GM23338 (cell line): ENCODE data around the gene ZNF12. TPM values are rescaled to one million over a fixed set of nuclear protein-coding genes. Genes with fewer than 3 reads are reported as not detected.

ENCODE experiments used
- ATAC-seq: fragments of 200-7000 bp; cut with Tn5 transposase; 3 replicates; pipeline ENCODE4 v1.9.1; 2020
- DNase-seq: peaks from one replicate; pipeline ENCODE4 v3.0.0-alpha.2; 2015; ENCODE audit warnings: low spot score
- H2AFZ ChIP-seq: fragments of 200-600 bp; sonication (generic); 2 replicates; pipeline ENCODE4 v1.8.0; 2016; ENCODE audit warnings: antibody characterized with exemption, mild to moderate bottlenecking, moderate library complexity
- H3F3A ChIP-seq: fragments of 200-600 bp; sonication (generic); replicated peaks from 2 replicates; pipeline ENCODE4 v1.8.0; 2017; ENCODE audit warnings: antibody characterized with exemption, mixed run types, low read depth
- H3K27ac ChIP-seq: fragments of 200-600 bp; sonication (generic); 2 replicates; pipeline ENCODE4 v1.6.1; 2016; ENCODE audit warnings: low read depth
- H3K27me3 ChIP-seq: fragments of 200-600 bp; sonication (generic); 2 replicates; pipeline ENCODE4 v1.8.0; 2016; ENCODE audit warnings: mild to moderate bottlenecking, mixed run types, moderate library complexity; ENCODE audit not compliant: insufficient read depth
- H3K36me3 ChIP-seq: fragments of 200-600 bp; sonication (generic); 2 replicates; pipeline ENCODE4 v1.8.0; 2016; ENCODE audit warnings: mild to moderate bottlenecking; ENCODE audit not compliant: insufficient read depth
- H3K4me1 ChIP-seq: fragments of 200-600 bp; sonication (generic); 2 replicates; pipeline ENCODE4 v1.8.0; 2016; ENCODE audit warnings: mild to moderate bottlenecking, moderate library complexity; ENCODE audit not compliant: insufficient read depth
- H3K4me2 ChIP-seq: fragments of 200-600 bp; sonication (generic); 2 replicates; pipeline ENCODE4 v1.7.1; 2017; ENCODE audit warnings: mixed run types
- H3K4me3 ChIP-seq: fragments of 200-600 bp; sonication (generic); 2 replicates; pipeline ENCODE4 v1.6.1; 2016; ENCODE audit warnings: mixed run types
- H3K79me2 ChIP-seq: fragments of 200-600 bp; sonication (generic); replicated peaks from 2 replicates; pipeline ENCODE4 v1.8.0; 2017; ENCODE audit warnings: mild to moderate bottlenecking; ENCODE audit not compliant: insufficient read depth
- H3K9me2 ChIP-seq: fragments of 200-600 bp; sonication (generic); 2 replicates; pipeline ENCODE4 v1.8.0; 2017; ENCODE audit not compliant: insufficient read depth
- H4K20me1 ChIP-seq: fragments of 200-600 bp; sonication (generic); replicated peaks from 2 replicates; pipeline ENCODE4 v1.8.0; 2017; ENCODE audit warnings: mild to moderate bottlenecking; ENCODE audit not compliant: insufficient read depth
- H3K27ac Mint-ChIP-seq: 2 replicates; pipeline ENCODE4 v1.8.0; 2020; ENCODE audit warnings: inconsistent platforms, mild to moderate bottlenecking, moderate library complexity, mixed read lengths
- H3K27me3 Mint-ChIP-seq: 3 replicates; pipeline ENCODE4 v1.8.0; 2022; ENCODE audit warnings: low read depth, mild to moderate bottlenecking, moderate library complexity, mixed read lengths, inconsistent platforms; ENCODE audit not compliant: insufficient read depth, poor library complexity
- H3K36me3 Mint-ChIP-seq: 3 replicates; pipeline ENCODE4 v1.8.0; 2021; ENCODE audit warnings: low read depth, mild to moderate bottlenecking, inconsistent platforms, moderate library complexity, mixed read lengths
- H3K4me1 Mint-ChIP-seq: 3 replicates; pipeline ENCODE4 v1.8.0; 2020; ENCODE audit warnings: mild to moderate bottlenecking, inconsistent platforms, mixed read lengths
- H3K4me3 Mint-ChIP-seq: 3 replicates; pipeline ENCODE4 v1.8.0; 2021; ENCODE audit warnings: moderate library complexity, mild to moderate bottlenecking, inconsistent platforms, mixed read lengths
- H3K9me3 Mint-ChIP-seq: 3 replicates; pipeline ENCODE4 v1.8.0; 2020; ENCODE audit warnings: moderate library complexity, mild to moderate bottlenecking, inconsistent platforms, mixed read lengths
- CREB1 ChIP-seq: fragments of 250-450 bp; sonication (Bioruptor Pico); IDR thresholded peaks from 2 replicates; pipeline ENCODE4 v1.5.0; 2020; ENCODE audit warnings: low read depth, mild to moderate bottlenecking, moderate library complexity
- ETS1 ChIP-seq: IDR thresholded peaks from 2 replicates; pipeline ENCODE4 v1.6.1; 2016; ENCODE audit warnings: antibody characterized with exemption
- EZH2 ChIP-seq: fragments of 200-600 bp; sonication (generic); IDR thresholded peaks from one replicate; pipeline ENCODE4 v1.8.0; 2017; ENCODE audit warnings: antibody characterized with exemption, mild to moderate bottlenecking, low read depth; ENCODE audit not compliant: unreplicated experiment
- EZH2phosphoT487 ChIP-seq: fragments of 200-600 bp; sonication (generic); IDR thresholded peaks from one replicate; pipeline ENCODE4 v1.8.1; 2018; ENCODE audit warnings: antibody characterized with exemption; ENCODE audit not compliant: unreplicated experiment
- JUNB ChIP-seq: IDR thresholded peaks from one replicate; pipeline ENCODE4 v1.6.1; 2016; ENCODE audit warnings: antibody characterized with exemption; ENCODE audit not compliant: unreplicated experiment
- NANOG ChIP-seq: IDR thresholded peaks from 2 replicates; pipeline ENCODE4 v1.6.1; 2016; ENCODE audit warnings: antibody characterized with exemption, borderline replicate concordance
- POLR2AphosphoS5 ChIP-seq: IDR thresholded peaks from 2 replicates; pipeline ENCODE4 v1.6.1; 2016; ENCODE audit warnings: antibody characterized with exemption, low read depth
- REST ChIP-seq: IDR thresholded peaks from one replicate; pipeline ENCODE4 v1.6.1; 2018; ENCODE audit warnings: antibody characterized with exemption; ENCODE audit not compliant: unreplicated experiment
- STAT1 ChIP-seq: IDR thresholded peaks from one replicate; pipeline ENCODE4 v1.6.1; 2016; ENCODE audit warnings: antibody characterized with exemption; ENCODE audit not compliant: unreplicated experiment
- ZNF114 ChIP-seq: fragments of 250-450 bp; sonication (Bioruptor Pico); IDR thresholded peaks from 2 replicates; pipeline ENCODE4 v1.5.0; 2020; ENCODE audit warnings: mild to moderate bottlenecking, moderate library complexity
- ZNF331 ChIP-seq: fragments of 250-450 bp; sonication (Bioruptor Pico); IDR thresholded peaks from 2 replicates; pipeline ENCODE4 v1.5.0; 2020; ENCODE audit warnings: low read depth, mild to moderate bottlenecking, moderate library complexity
- polyA plus RNA-seq: library from polyadenylated mRNA; unstranded; fragments of >200 nt; fragmentation: Nextera tagmentation; extraction: Ambion mirVana; gene quantifications from 2 replicates; pipeline ENCODE4 v1.2.1, GENCODE V29; 2016
- total RNA-seq: library from RNA; depleted of rRNA; stranded (reverse); fragments of >200 nt; shearing (Covaris generic); gene quantifications from 2 replicates; pipeline ENCODE4 v1.2.3, GENCODE V29; 2014
- TF ChIP-seq, protein P1 (sequence below): fragments of 250-450 bp; sonication (Bioruptor Pico); IDR thresholded peaks from 2 replicates; pipeline ENCODE4 v1.5.0; 2020; ENCODE audit warnings: mild to moderate bottlenecking, moderate library complexity
- TF ChIP-seq, protein P2 (sequence below), 2 experiments: fragments of 200-600 bp in 1 of 2; sonication (generic) in 1 of 2; conservative IDR thresholded peaks; 2 replicates each; pipeline versions ENCODE4 v1.5.1 to v1.6.1; 2016 to 2017; ENCODE audit warnings: antibody characterized with exemption in 2 of 2, low read depth in 2 of 2, mild to moderate bottlenecking in 2 of 2, moderate library complexity in 1 of 2

ZNF12 gene
- total and polyA plus RNA-seq, 2 experiments from 2014 or later = 9.6 to 17.8 TPM

- Mint-ChIP-seq H3K27ac (no peak overlapping the region), H3K36me3 (peaks cover 27% of the 10 kb centered on the region), H3K9me3 (no peaks in the 10 kb centered on the region), H3K4me1 (no peaks in the 10 kb centered on the region; the same call in 1 of the 3 replicates), H3K4me3 (no peak overlapping the region), H3K27me3 (peaks cover 7% of the 10 kb centered on the region)
- H3K9me2 ChIP-seq = no peaks in the 10 kb centered on the region
- TF ChIP-seq POLR2AphosphoS5 = no peak
- no peak for TF ChIP-seq NANOG
- TF ChIP-seq CREB1 (CRISPR knock-in tag) = no peak
- no peak for TF ChIP-seq REST
- TF ChIP-seq ZNF114 = no peak
- no peak for TF ChIP-seq EZH2phosphoT487
- no peak for TF ChIP-seq STAT1
- no peak for TF ChIP-seq EZH2
- TF ChIP-seq JUNB = no peak
- no peak for TF ChIP-seq ZNF331 (CRISPR knock-in tag)
- TF ChIP-seq ETS1 = no peak
- TF ChIP-seq, protein P1, sequence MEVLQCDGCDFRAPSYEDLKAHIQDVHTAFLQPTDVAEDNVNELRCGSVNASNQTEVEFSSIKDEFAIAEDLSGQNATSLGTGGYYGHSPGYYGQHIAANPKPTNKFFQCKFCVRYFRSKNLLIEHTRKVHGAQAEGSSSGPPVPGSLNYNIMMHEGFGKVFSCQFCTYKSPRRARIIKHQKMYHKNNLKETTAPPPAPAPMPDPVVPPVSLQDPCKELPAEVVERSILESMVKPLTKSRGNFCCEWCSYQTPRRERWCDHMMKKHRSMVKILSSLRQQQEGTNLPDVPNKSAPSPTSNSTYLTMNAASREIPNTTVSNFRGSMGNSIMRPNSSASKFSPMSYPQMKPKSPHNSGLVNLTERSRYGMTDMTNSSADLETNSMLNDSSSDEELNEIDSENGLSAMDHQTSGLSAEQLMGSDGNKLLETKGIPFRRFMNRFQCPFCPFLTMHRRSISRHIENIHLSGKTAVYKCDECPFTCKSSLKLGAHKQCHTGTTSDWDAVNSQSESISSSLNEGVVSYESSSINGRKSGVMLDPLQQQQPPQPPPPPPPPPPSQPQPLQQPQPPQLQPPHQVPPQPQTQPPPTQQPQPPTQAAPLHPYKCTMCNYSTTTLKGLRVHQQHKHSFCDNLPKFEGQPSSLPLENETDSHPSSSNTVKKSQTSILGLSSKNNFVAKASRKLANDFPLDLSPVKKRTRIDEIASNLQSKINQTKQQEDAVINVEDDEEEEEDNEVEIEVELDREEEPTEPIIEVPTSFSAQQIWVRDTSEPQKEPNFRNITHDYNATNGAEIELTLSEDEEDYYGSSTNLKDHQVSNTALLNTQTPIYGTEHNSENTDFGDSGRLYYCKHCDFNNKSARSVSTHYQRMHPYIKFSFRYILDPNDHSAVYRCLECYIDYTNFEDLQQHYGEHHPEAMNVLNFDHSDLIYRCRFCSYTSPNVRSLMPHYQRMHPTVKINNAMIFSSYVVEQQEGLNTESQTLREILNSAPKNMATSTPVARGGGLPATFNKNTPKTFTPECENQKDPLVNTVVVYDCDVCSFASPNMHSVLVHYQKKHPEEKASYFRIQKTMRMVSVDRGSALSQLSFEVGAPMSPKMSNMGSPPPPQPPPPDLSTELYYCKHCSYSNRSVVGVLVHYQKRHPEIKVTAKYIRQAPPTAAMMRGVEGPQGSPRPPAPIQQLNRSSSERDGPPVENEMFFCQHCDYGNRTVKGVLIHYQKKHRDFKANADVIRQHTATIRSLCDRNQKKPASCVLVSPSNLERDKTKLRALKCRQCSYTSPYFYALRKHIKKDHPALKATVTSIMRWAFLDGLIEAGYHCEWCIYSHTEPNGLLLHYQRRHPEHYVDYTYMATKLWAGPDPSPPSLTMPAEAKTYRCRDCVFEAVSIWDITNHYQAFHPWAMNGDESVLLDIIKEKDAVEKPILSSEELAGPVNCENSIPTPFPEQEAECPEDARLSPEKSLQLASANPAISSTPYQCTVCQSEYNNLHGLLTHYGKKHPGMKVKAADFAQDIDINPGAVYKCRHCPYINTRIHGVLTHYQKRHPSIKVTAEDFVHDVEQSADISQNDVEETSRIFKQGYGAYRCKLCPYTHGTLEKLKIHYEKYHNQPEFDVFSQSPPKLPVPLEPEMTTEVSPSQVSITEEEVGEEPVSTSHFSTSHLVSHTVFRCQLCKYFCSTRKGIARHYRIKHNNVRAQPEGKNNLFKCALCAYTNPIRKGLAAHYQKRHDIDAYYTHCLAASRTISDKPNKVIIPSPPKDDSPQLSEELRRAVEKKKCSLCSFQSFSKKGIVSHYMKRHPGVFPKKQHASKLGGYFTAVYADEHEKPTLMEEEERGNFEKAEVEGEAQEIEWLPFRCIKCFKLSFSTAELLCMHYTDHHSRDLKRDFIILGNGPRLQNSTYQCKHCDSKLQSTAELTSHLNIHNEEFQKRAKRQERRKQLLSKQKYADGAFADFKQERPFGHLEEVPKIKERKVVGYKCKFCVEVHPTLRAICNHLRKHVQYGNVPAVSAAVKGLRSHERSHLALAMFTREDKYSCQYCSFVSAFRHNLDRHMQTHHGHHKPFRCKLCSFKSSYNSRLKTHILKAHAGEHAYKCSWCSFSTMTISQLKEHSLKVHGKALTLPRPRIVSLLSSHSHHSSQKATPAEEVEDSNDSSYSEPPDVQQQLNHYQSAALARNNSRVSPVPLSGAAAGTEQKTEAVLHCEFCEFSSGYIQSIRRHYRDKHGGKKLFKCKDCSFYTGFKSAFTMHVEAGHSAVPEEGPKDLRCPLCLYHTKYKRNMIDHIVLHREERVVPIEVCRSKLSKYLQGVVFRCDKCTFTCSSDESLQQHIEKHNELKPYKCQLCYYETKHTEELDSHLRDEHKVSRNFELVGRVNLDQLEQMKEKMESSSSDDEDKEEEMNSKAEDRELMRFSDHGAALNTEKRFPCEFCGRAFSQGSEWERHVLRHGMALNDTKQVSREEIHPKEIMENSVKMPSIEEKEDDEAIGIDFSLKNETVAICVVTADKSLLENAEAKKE = no peak
- TF ChIP-seq, protein P2, sequence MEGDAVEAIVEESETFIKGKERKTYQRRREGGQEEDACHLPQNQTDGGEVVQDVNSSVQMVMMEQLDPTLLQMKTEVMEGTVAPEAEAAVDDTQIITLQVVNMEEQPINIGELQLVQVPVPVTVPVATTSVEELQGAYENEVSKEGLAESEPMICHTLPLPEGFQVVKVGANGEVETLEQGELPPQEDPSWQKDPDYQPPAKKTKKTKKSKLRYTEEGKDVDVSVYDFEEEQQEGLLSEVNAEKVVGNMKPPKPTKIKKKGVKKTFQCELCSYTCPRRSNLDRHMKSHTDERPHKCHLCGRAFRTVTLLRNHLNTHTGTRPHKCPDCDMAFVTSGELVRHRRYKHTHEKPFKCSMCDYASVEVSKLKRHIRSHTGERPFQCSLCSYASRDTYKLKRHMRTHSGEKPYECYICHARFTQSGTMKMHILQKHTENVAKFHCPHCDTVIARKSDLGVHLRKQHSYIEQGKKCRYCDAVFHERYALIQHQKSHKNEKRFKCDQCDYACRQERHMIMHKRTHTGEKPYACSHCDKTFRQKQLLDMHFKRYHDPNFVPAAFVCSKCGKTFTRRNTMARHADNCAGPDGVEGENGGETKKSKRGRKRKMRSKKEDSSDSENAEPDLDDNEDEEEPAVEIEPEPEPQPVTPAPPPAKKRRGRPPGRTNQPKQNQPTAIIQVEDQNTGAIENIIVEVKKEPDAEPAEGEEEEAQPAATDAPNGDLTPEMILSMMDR (conservative IDR thresholded peaks at IDR 0.05; ENCODE audit: low read depth in 2 of 2) = no peak
- no peaks in the 10 kb centered on the region for H3K36me3 ChIP-seq
- H3K4me2 ChIP-seq = no peak overlapping the region
- H3K27ac ChIP-seq = no peak overlapping the region
- H2AFZ ChIP-seq = no peak overlapping the region
- no peaks in the 10 kb centered on the region for H3K79me2 ChIP-seq
- H3K4me1 ChIP-seq = no peaks in the 10 kb centered on the region
- no peaks in the 10 kb centered on the region for H3K27me3 ChIP-seq
- DNase-seq = no peak
- H3K4me3 ChIP-seq = no peak overlapping the region
- no peaks in the 10 kb centered on the region for H3F3A ChIP-seq
- H4K20me1 ChIP-seq = no peaks in the 10 kb centered on the region; the same call in 1 of the 2 replicates
- no peak for ATAC-seq
Observed at GRCh38 chr7:6653071-6654003, 53.4 kb downstream of the ZNF12 start.
